Sigmoid colon (tissue), 7 donors: ENCODE results near the gene PROSER3. TPM values are rescaled to one million over a fixed set of nuclear protein-coding genes. Genes with fewer than 3 reads are reported as not detected.

Experiments used
- DNase-seq: peaks from one replicate; pipeline ENCODE4 v3.0.0-alpha.2; 2019
- H3K27ac ChIP-seq, 4 donors: fragments of 200-600 bp; sonication (generic); one replicate each; pipeline ENCODE4 v1.5.1; 2016 to 2019; ENCODE audit warnings: mild to moderate bottlenecking in 1 of 4
- H3K27me3 ChIP-seq, 3 donors: fragments of 200-600 bp; sonication (generic); one replicate each; pipeline ENCODE4 v1.5.1; 2019; ENCODE audit warnings: mild to moderate bottlenecking in 1 of 3
- H3K36me3 ChIP-seq, 4 donors: fragments of 200-600 bp; sonication (generic); one replicate each; pipeline ENCODE4 v1.5.1; 2016 to 2019
- H3K4me1 ChIP-seq, 4 donors: fragments of 200-600 bp; sonication (generic); one replicate each; pipeline ENCODE4 v1.5.1; 2017 to 2019
- H3K4me3 ChIP-seq, 4 donors: fragments of 200-600 bp; sonication (generic); one replicate each; pipeline ENCODE4 v1.5.1; 2017 to 2019; ENCODE audit warnings: mild to moderate bottlenecking in 2 of 4, moderate library complexity in 1 of 4
- H3K9me3 ChIP-seq, 4 donors: fragments of 200-600 bp in 3 of 4; sonication (generic) in 3 of 4; one replicate each; pipeline versions ENCODE4 v1.5.1 to v1.6.1; 2013 to 2019
- EP300 ChIP-seq, 4 donors: sonication (generic); formaldehyde crosslinking; IDR thresholded peaks; one replicate each; pipeline ENCODE4 v1.6.1; 2017; ENCODE audit warnings: antibody characterized with exemption in 4 of 4
- POLR2A ChIP-seq, 2 donors: fragments of 450-650 bp; IDR thresholded peaks; one replicate each; pipeline ENCODE4 v1.6.1; 2016; ENCODE audit warnings: antibody characterized with exemption in 2 of 2, mild to moderate bottlenecking in 2 of 2, moderate library complexity in 2 of 2
- POLR2AphosphoS5 ChIP-seq, 4 donors: sonication (generic); formaldehyde crosslinking; IDR thresholded peaks; one replicate each; pipeline ENCODE4 v1.6.1; 2017; ENCODE audit warnings: antibody characterized with exemption in 4 of 4
- WGBS, 2 donors: extraction: QIAGEN DNeasy Blood & Tissue Kit; methylation state at CpG; one replicate each; pipeline ENCODE4 v1.1.7; 2013; 5-methylcytosine and 5-hydroxymethylcytosine counted together
- intact Hi-C: fragments of 100-400 bp; cut with DNase I; formaldehyde crosslinking; loops from one replicate; pipeline ENCODE4 v1.15.1; 2023
- polyA plus RNA-seq, 3 donors: library from polyadenylated mRNA; stranded (reverse); fragments of 200-250 nt; gene quantifications; one replicate each; pipeline ENCODE4 v1.2.3, GENCODE V29; 2013
- total RNA-seq, 4 donors: library from RNA; depleted of rRNA; stranded (reverse); fragments of >200 nt; gene quantifications; one replicate each; pipeline ENCODE4 v1.1.0, GENCODE V29; 2016
- TF ChIP-seq, protein P1 (sequence below), 4 experiments: fragments of 450-650 bp in 3 of 4; fragments of 200-600 bp in 1 of 4; IDR thresholded peaks; one replicate each; pipeline ENCODE4 v1.5.1; 2016 to 2019; ENCODE audit warnings: antibody characterized with exemption in 4 of 4, mild to moderate bottlenecking in 3 of 4, moderate library complexity in 2 of 4
- donor health status: healthy with polysubstance abuse.
- donor health status: Bipolar disorder and iron deficiency.
- donor health status: healthy.

The PROSER3 gene
- total and polyA plus RNA-seq, 7 donors: 2.4 to 16.5 (median 5.0) TPM

DNA sequence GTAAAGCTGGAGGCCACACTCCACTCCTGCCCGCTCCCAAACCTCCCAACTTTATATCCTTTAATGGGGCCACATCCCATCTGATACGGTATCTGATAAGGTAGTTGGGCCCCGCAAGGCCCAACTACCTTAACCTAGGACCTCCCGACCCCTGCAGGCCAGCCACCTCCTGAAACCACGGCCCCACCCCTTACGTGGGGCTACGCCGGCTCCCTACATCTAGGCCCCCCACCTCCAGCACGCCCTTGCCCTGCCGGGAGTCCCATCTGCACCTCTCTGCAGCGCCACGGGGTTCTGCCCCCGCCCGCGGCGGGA is 17.9 kb upstream of the PROSER3 start:
- H3K27me3 ChIP-seq: no peaks in the 10 kb centered on the region
- H3K36me3 ChIP-seq: peaks cover 21 to 48% (median 27%) of the 10 kb centered on the region in 4 donors
- 3 to 4% methylated on average over 16 of the region's 16 CpGs for WGBS, 2 donors
- TF ChIP-seq, protein P1, sequence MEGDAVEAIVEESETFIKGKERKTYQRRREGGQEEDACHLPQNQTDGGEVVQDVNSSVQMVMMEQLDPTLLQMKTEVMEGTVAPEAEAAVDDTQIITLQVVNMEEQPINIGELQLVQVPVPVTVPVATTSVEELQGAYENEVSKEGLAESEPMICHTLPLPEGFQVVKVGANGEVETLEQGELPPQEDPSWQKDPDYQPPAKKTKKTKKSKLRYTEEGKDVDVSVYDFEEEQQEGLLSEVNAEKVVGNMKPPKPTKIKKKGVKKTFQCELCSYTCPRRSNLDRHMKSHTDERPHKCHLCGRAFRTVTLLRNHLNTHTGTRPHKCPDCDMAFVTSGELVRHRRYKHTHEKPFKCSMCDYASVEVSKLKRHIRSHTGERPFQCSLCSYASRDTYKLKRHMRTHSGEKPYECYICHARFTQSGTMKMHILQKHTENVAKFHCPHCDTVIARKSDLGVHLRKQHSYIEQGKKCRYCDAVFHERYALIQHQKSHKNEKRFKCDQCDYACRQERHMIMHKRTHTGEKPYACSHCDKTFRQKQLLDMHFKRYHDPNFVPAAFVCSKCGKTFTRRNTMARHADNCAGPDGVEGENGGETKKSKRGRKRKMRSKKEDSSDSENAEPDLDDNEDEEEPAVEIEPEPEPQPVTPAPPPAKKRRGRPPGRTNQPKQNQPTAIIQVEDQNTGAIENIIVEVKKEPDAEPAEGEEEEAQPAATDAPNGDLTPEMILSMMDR (IDR thresholded peaks at IDR 0.05): no peak
- TF ChIP-seq EP300 (IDR thresholded peaks at IDR 0.05) (no peak), POLR2AphosphoS5 (IDR thresholded peaks at IDR 0.05) (no peak), POLR2A (IDR thresholded peaks at IDR 0.05) (no peak)
- H3K4me1 ChIP-seq: peaks cover 0 to 38% (median 30%) of the 10 kb centered on the region in 4 donors
- peak overlapping the region; percentile 34 to 69 (median 51) for H3K4me3 ChIP-seq
- no peak for DNase-seq
- H3K27ac ChIP-seq: peak overlapping the region; percentile 84 to 91 (median 87)
- H3K9me3 ChIP-seq: no peaks in the 10 kb centered on the region
- intact Hi-C loops: loop anchor here (1.0 to 2.0 kb wide), 2 partner anchors 21 to 191 kb away; partner anchors contain the start of gene KMT2B

DNA sequence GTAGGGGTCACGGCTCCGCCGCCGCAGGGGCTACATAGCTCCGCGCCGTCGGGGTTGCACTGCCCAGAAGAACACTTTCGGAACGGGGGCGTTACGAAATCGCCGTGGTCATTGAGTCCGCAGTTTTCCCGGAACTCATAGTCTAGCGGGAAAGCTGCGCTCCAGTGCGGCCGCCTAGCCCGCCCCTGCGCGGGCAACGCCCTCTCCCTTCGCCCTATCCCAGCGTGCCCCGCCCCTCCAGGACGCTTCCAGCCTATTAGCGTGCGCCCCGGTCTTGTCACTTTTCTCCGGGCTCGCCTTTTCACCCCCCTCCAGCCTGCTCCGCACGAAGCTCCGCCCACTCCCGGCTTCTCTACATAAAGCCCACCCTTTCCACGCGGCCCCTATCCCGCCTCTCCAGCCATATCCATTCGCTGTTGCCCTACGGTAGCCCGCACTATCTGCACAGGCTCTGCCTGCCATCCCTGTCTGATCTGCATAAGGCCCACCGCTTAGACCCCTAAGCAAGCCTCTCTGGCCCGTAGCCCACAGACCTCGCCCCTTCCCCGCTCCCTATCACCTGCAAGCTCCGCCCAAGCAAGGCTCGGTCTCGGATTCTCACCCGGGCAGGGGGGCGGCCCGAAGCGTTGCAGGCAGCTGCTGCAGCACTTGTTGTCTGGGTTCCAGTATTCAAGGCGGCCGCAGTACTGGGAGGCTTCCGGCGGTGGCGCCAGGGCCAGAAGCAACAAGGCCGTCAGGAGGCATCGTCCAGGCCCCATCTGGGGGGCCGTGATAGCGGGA is 17.4 kb upstream of the PROSER3 start:
- peak; percentile 99 for DNase-seq
- H3K36me3 ChIP-seq: peaks cover 15 to 42% (median 27%) of the 10 kb centered on the region in 4 donors
- no peaks in the 10 kb centered on the region for H3K9me3 ChIP-seq
- H3K27ac ChIP-seq: peak overlapping the region; percentile 84 to 91 (median 87)
- intact Hi-C loops: loop anchor here (1.0 to 2.0 kb wide), 2 partner anchors 22 to 191 kb away; partner anchors contain the start of gene KMT2B
- peak overlapping the region; percentile 38 to 69 (median 51) for H3K4me3 ChIP-seq
- 0 to 1% methylated on average over 63 of the region's 63 CpGs for WGBS, 2 donors
- TF ChIP-seq POLR2AphosphoS5 (IDR thresholded peaks at IDR 0.05): peak; percentile 30 to 70 (median 61)
- no peak for TF ChIP-seq POLR2A (IDR thresholded peaks at IDR 0.05)
- TF ChIP-seq EP300 (IDR thresholded peaks at IDR 0.05): peak in 1 of 4 donors; percentile 76
- TF ChIP-seq, protein P1 (IDR thresholded peaks at IDR 0.05): peak in 2 of 4 experiments; percentile 17 to 26
- peaks cover 0 to 38% (median 30%) of the 10 kb centered on the region in 4 donors for H3K4me1 ChIP-seq
- H3K27me3 ChIP-seq: no peaks in the 10 kb centered on the region

DNA sequence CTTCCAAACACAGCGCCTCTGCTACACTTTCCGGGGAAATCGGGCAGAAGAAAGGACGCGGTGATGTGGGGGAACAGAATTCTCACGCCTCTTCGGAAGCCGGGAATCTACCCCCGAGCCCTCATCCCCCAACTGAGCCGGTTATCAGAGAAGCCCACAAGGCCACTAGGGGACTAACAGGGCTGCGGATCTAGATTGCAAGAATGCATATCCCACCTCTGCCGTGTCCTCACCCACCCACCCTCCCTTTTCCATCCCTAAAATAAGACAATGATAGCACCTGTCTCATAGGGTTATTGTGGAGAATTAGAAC is 16.8 kb upstream of the PROSER3 start:
- WGBS, 2 donors: 3 to 4% methylated on average over 12 of the region's 12 CpGs
- H3K4me1 ChIP-seq: peaks cover 0 to 43% (median 34%) of the 10 kb centered on the region in 4 donors
- no peak for DNase-seq
- H3K4me3 ChIP-seq: peak overlapping the region; percentile 38 to 69 (median 51)
- TF ChIP-seq, protein P1 (IDR thresholded peaks at IDR 0.05): peak in 1 of 4 experiments; percentile 2
- TF ChIP-seq EP300 (IDR thresholded peaks at IDR 0.05): no peak
- no peak for TF ChIP-seq POLR2AphosphoS5 (IDR thresholded peaks at IDR 0.05)
- no peak for TF ChIP-seq POLR2A (IDR thresholded peaks at IDR 0.05)
- no peaks in the 10 kb centered on the region for H3K27me3 ChIP-seq
- intact Hi-C loops: loop anchor here (2.0 kb wide), 1 partner anchor 22 kb away; the partner anchor contains the start of gene KMT2B
- no peaks in the 10 kb centered on the region for H3K9me3 ChIP-seq
- peaks cover 11 to 40% (median 26%) of the 10 kb centered on the region in 4 donors for H3K36me3 ChIP-seq
- H3K27ac ChIP-seq: peak overlapping the region; percentile 84 to 91 (median 87)

DNA sequence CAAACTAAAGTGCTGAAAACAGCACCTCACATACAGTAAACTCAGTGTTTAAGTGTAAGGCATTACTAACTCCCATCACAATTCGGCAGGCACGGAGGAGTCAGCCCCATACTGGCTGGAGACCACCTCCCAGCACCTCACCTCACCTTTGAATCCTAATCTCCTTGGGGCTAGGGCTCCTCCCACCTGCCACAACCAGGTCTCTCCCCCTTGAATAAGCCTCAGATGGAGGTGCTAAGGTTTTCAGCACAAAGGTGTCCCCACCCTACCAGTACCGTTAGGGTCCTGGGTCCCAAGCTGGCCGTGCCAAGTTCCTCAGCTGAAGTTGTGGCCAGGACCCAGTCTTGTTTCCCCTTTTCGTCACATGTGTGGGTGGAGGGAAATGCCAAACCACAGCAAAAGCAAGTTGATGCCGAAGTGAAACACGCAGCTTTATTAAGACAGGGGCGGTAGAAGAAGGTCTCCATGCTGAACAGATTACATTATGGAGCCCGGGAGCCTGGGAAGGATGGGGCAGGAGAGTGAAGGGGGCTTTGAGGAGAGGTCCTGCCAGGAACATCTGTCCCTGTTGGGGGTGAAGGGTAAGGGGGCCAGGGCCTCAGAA is 15.8 kb upstream of the PROSER3 start, which contains the start of gene IGFLR1:
Gene IGFLR1 (minus strand): TSS at position 332 of the 604 bp plus-strand sequence. CDS start 1,272 bp downstream, outside the sequence.
- Histone ChIP-seq H3K27me3 (no peaks in the 10 kb centered on the region), H3K4me1 (peaks cover 0 to 49% (median 40%) of the 10 kb centered on the region in 4 donors), H3K9me3 (no peaks in the 10 kb centered on the region), H3K36me3 (peaks cover 11 to 30% (median 18%) of the 10 kb centered on the region in 4 donors), H3K4me3 (peak within 1 kb of the TSS in 3 of 4 donors; percentile 50 to 69 (median 52)), H3K27ac (peak within 1 kb of the TSS; percentile 84 to 100 (median 87))
- intact Hi-C loops: no loop called here
- WGBS, 2 donors: 42 to 83% methylated on average over 9 of the region's 9 CpGs
- TF ChIP-seq, protein P1 (IDR thresholded peaks at IDR 0.05): no peak
- TF ChIP-seq POLR2A (IDR thresholded peaks at IDR 0.05) (no peak), POLR2AphosphoS5 (IDR thresholded peaks at IDR 0.05) (no peak), EP300 (IDR thresholded peaks at IDR 0.05) (no peak)
- no peak for DNase-seq
